ENCODE results near the gene FCMR.

Gene FCMR

GRCh38 chr1:206921772-206922265 is at the start of gene FCMR:
Gene FCMR (minus strand): TSS chr1:206921941. CDS start chr1:206921854, 87 bp downstream.
- no peak for DNase-seq (ENCODE audit: low read depth)

GRCh38 chr1:206971029-206971655 is 49.4 kb upstream of the FCMR start:
- DNase-seq (ENCODE audit: low read depth), result no peak

- no peak for DNase-seq (ENCODE audit: low read depth)
Measured at GRCh38 chr1:206970446-206970845, 48.7 kb upstream of the FCMR start, which contains the start of gene FCAMR. Gene FCAMR (minus strand): TSS chr1:206970460. CDS start chr1:206970125, 335 bp downstream.

- no peak for DNase-seq (ENCODE audit: low read depth)
Measured at GRCh38 chr1:206969090-206969489, 47.3 kb upstream of the FCMR start.

- no peak for DNase-seq (ENCODE audit: low read depth)
Measured at GRCh38 chr1:206967096-206967849, 45.5 kb upstream of the FCMR start.

GRCh38 chr1:206965781-206966180 is 44.0 kb upstream of the FCMR start:
- DNase-seq (ENCODE audit: low read depth), result no peak

GRCh38 chr1:206963740-206964139 is 42.0 kb upstream of the FCMR start:
- DNase-seq (ENCODE audit: low read depth), result no peak

- DNase-seq (ENCODE audit: low read depth), result no peak
Measured at GRCh38 chr1:206963119-206963712, 41.5 kb upstream of the FCMR start.

- no peak for DNase-seq (ENCODE audit: low read depth)
Measured at GRCh38 chr1:206962272-206962671, 40.5 kb upstream of the FCMR start.

GRCh38 chr1:206961668-206962067 is 39.9 kb upstream of the FCMR start:
- DNase-seq (ENCODE audit: low read depth), result no peak

- no peak for DNase-seq (ENCODE audit: low read depth)
Measured at GRCh38 chr1:206960676-206961386, 39.1 kb upstream of the FCMR start.

- DNase-seq (ENCODE audit: low read depth), result no peak
Measured at GRCh38 chr1:206958144-206958543, 36.4 kb upstream of the FCMR start.

GRCh38 chr1:206957639-206958038 is 35.9 kb upstream of the FCMR start:
- DNase-seq (ENCODE audit: low read depth), result no peak

GRCh38 chr1:206955476-206956451 is 34.0 kb upstream of the FCMR start:
- DNase-seq (ENCODE audit: low read depth), result peak; percentile 46

GRCh38 chr1:206954459-206955342 is 33.0 kb upstream of the FCMR start:
- DNase-seq (ENCODE audit: low read depth), result no peak

GRCh38 chr1:206953626-206954025 is 31.9 kb upstream of the FCMR start:
- no peak for DNase-seq (ENCODE audit: low read depth)

GRCh38 chr1:206953126-206953525 is 31.4 kb upstream of the FCMR start:
- no peak for DNase-seq (ENCODE audit: low read depth)

GRCh38 chr1:206952171-206952570 is 30.4 kb upstream of the FCMR start:
- no peak for DNase-seq (ENCODE audit: low read depth)

- no peak for DNase-seq (ENCODE audit: low read depth)
Measured at GRCh38 chr1:206951318-206952100, 29.8 kb upstream of the FCMR start.
